GM12878 (cell line): ENCODE data around the gene SYNGR2. TPM values are rescaled to one million over a fixed set of nuclear protein-coding genes. Genes with fewer than 3 reads are reported as not detected.

Experiments
- ATAC-seq: fragments of 200-7000 bp; cut with Tn5 transposase; 3 replicates; pipeline ENCODE4 v1.9.1; 2020; ENCODE audit warnings: mild to moderate bottlenecking, moderate library complexity
- BruUV-seq: library from RNA; stranded (reverse); fragments of 400-500 nt; replicated peaks from 2 replicates; lab custom pipeline; 2021; lab: Mats Ljungman, UMichigan
- CTCF ChIA-PET: fragments of 300-600 bp; sonication (Branson Sonifier 250); formaldehyde crosslinking; extraction: SDS; loops from one replicate; lab custom pipeline; 2021; ENCODE audit warnings: inconsistent platforms; lab: Yijun Ruan, JAX
- POLR2A ChIA-PET: fragments of 350-600 bp; formaldehyde crosslinking; extraction: SDS; loops from one replicate; lab custom pipeline; 2021; ENCODE audit warnings: inconsistent platforms; lab: Charles Lee
- RAD21 ChIA-PET: fragments of 300-600 bp; sonication (Branson Sonifier 250); formaldehyde crosslinking; loops from one replicate; lab custom pipeline; 2023; ENCODE audit warnings: antibody characterized with exemption; ENCODE audit not compliant: unreplicated experiment; lab: Charles Lee
- SMC1A ChIA-PET: fragments of 300-600 bp; sonication (Branson Sonifier 250); formaldehyde crosslinking; loops from one replicate; lab custom pipeline; 2023; ENCODE audit not compliant: unreplicated experiment, uncharacterized antibody; lab: Charles Lee
- DNase-seq: peaks from one replicate; pipeline ENCODE4 v3.0.0-alpha.2; 2011; ENCODE audit warnings: low read depth, low spot score
- FAIRE-seq: peaks from 3 replicates; lab custom pipeline; 2011; peaks lifted over from hg19 to GRCh38; lab: Jason Lieb, UNC
- H2AFZ ChIP-seq: 2 replicates; pipeline ENCODE4 v1.6.0; 2011; ENCODE audit warnings: low read depth, low read length, control low read depth; ENCODE audit not compliant: control insufficient read depth
- H3K27ac ChIP-seq: 2 replicates; pipeline ENCODE4 v1.5.1; 2011; ENCODE audit warnings: control low read depth; ENCODE audit not compliant: control insufficient read depth, insufficient read depth
- H3K27me3 ChIP-seq, 2 experiments: replicated peaks in 1 of 2; 2 replicates each; pipeline versions ENCODE4 v1.6.0 to v1.6.1; 2011; ENCODE audit warnings: low read length in 1 of 2; ENCODE audit not compliant: control insufficient read depth in 2 of 2, insufficient read depth in 2 of 2
- H3K36me3 ChIP-seq, 2 experiments: 2 replicates each; pipeline ENCODE4 v1.5.1; 2011; ENCODE audit warnings: low read length in 1 of 2; ENCODE audit not compliant: control insufficient read depth in 2 of 2, insufficient read depth in 2 of 2
- H3K4me1 ChIP-seq: 2 replicates; pipeline ENCODE4 v1.6.1; 2011; ENCODE audit warnings: mild to moderate bottlenecking, low read length, moderate library complexity, mixed read lengths; ENCODE audit not compliant: control insufficient read depth, insufficient read depth
- H3K4me2 ChIP-seq: 2 replicates; pipeline ENCODE4 v1.6.0; 2011; ENCODE audit warnings: control low read depth; ENCODE audit not compliant: control insufficient read depth, insufficient read depth
- H3K4me3 ChIP-seq: fragments of 200-600 bp; sonication (generic); 2 replicates; pipeline ENCODE4 v1.5.1; 2016
- H3K79me2 ChIP-seq: 2 replicates; pipeline ENCODE4 v1.6.0; 2011; ENCODE audit warnings: low read length; ENCODE audit not compliant: control insufficient read depth, insufficient read depth
- H3K9ac ChIP-seq: 2 replicates; pipeline ENCODE4 v1.8.0; 2011; ENCODE audit warnings: low read length, control low read depth, mixed read lengths; ENCODE audit not compliant: control insufficient read depth, insufficient read depth
- H3K9me3 ChIP-seq: replicated peaks from 3 replicates; pipeline ENCODE4 v1.5.1; 2011; ENCODE audit warnings: mild to moderate bottlenecking, low read length; ENCODE audit not compliant: control insufficient read depth, insufficient read depth
- H4K20me1 ChIP-seq: 2 replicates; pipeline ENCODE4 v1.6.0; 2011; ENCODE audit not compliant: control insufficient read depth, insufficient read depth
- GABPA ChIP-seq: IDR thresholded peaks from 2 replicates; pipeline ENCODE4 v1.6.1; 2014; ENCODE audit warnings: antibody characterized with exemption, low read depth, mild to moderate bottlenecking, inconsistent platforms
- HDAC6 ChIP-seq: fragments of 200-600 bp; sonication (generic); IDR thresholded peaks from one replicate; pipeline ENCODE4 v1.8.0; 2017; ENCODE audit warnings: antibody characterized with exemption; ENCODE audit not compliant: unreplicated experiment
- KAT2A ChIP-seq: conservative IDR thresholded peaks from 2 replicates; pipeline ENCODE4 v1.6.1; 2011; ENCODE audit warnings: low read depth, low read length; ENCODE audit not compliant: control insufficient read depth
- MEF2A ChIP-seq: IDR thresholded peaks from 2 replicates; pipeline ENCODE4 v1.6.1; 2011; ENCODE audit warnings: low read depth, mild to moderate bottlenecking, low read length, moderate library complexity; ENCODE audit not compliant: insufficient read depth
- POU2F2 ChIP-seq: IDR thresholded peaks from 3 replicates; pipeline ENCODE4 v1.6.1; 2011; ENCODE audit warnings: low read depth, mild to moderate bottlenecking, low read length, borderline replicate concordance
- RELA ChIP-seq: fragments of 450-650 bp; IDR thresholded peaks from 2 replicates; pipeline ENCODE4 v1.8.0; 2014; ENCODE audit warnings: borderline replicate concordance; ENCODE audit not compliant: partially characterized antibody
- SMC3 ChIP-seq: IDR thresholded peaks from 2 replicates; pipeline ENCODE4 v1.6.1; 2011; ENCODE audit warnings: low read length, improper control_type of control experiment, borderline replicate concordance
- SRF ChIP-seq, 2 experiments: IDR thresholded peaks; 2 replicates each; pipeline ENCODE4 v1.6.1; 2011; ENCODE audit warnings: low read depth in 2 of 2, low read length in 2 of 2, mild to moderate bottlenecking in 1 of 2, moderate library complexity in 1 of 2
- SUZ12 ChIP-seq: fragments of 200-600 bp; sonication (generic); IDR thresholded peaks from one replicate; pipeline ENCODE4 v1.6.1; 2018; ENCODE audit warnings: antibody characterized with exemption, mild to moderate bottlenecking; ENCODE audit not compliant: unreplicated experiment
- YY1 ChIP-seq: IDR thresholded peaks from 2 replicates; pipeline ENCODE4 v1.6.1; 2011; ENCODE audit warnings: low read depth, mild to moderate bottlenecking, low read length
- ZSCAN29 ChIP-seq: fragments of 450-650 bp; IDR thresholded peaks from 2 replicates; pipeline ENCODE4 v1.6.1; 2017; ENCODE audit warnings: mild to moderate bottlenecking, moderate library complexity
- WGBS: methylation state at CpG from one replicate; pipeline ENCODE4 v1.1.6; 2016; ENCODE audit warnings: low lambda C conversion rate; ENCODE audit not compliant: insufficient replicate concordance, insufficient coverage; ENCODE audit errors: missing lambda C conversion rate; 5-methylcytosine and 5-hydroxymethylcytosine counted together
- in situ Hi-C: fragments of 300-500 bp; cut with MboI; formaldehyde crosslinking; loops from 9 replicates; pipeline ENCODE4 v1.14.3; 2018; ENCODE audit warnings: mixed read lengths
- intact Hi-C: fragments of 100-400 bp; cut with micrococcal nuclease; formaldehyde crosslinking; loops from one replicate; pipeline ENCODE4 v1.14.2; 2022; ENCODE audit not compliant: unreplicated experiment
- polyA plus RNA-seq, 11 experiments: library from polyadenylated mRNA; depleted of rRNA in 4 of 11; unstranded in 6 of 11; stranded (reverse) in 5 of 11; fragments of >200 nt; fragmentation: Nextera tagmentation in 4 of 11; fragmentation: Illumina TruSeq in 1 of 11; extraction: Ambion mirVana in 4 of 11; extraction: Trizol in 1 of 11; gene quantifications; 1 replicate in 1 of 11; 2 replicates in 10 of 11; pipeline versions ENCODE4 v1.2.1 to v1.2.3, GENCODE V29; 2011 to 2016; ENCODE audit warnings: inconsistent platforms in 2 of 11, missing spikeins in 2 of 11, low read depth in 1 of 11
- total RNA-seq, 4 experiments: library from RNA; depleted of rRNA in 3 of 4; stranded (reverse); fragments of >200 nt in 3 of 4; fragmentation: Illumina TruSeq in 1 of 4; extraction: Trizol in 1 of 4; gene quantifications; 2 replicates each; pipeline versions ENCODE4 v1.2.1 to v1.2.3, GENCODE V29; 2013 to 2021

SYNGR2 gene
- total and polyA plus RNA-seq, 10 of the 15 experiments (the other 5 are each of a cell fraction or from before 2014, with no cell fraction given): 4.4 to 529 (median 261) TPM

DNA sequence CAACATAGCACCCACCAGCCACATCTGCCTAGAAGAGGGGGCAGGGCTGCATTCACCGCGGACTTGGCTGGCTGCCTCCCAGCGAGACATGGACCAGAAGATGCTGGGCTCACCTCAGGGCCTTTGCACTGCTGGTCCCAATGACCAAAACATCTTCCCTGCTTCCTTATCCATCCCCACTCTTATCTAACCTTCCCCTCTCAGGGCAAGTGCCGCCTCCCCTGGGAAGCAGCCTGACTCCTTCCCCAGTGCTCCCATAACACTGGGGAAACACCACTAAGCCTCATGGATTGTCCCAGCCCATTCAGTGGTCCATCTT lies 45.5 kb upstream of the SYNGR2 start:
- WGBS: 98% methylated on average over 4 of the region's 4 CpGs
- RAD21 ChIA-PET: interaction anchor here (1.2 to 1.8 kb wide), 2 partner anchors 11 to 103 kb away, joined by 5 to 6 read pairs; no protein-coding TSS in a partner anchor
- H2AFZ ChIP-seq: no peak overlapping the region
- H3K9ac ChIP-seq: peak overlapping the region; percentile 27; the same call in 1 of the 2 replicates
- H3K27me3 ChIP-seq: no peaks in the 10 kb centered on the region
- H3K4me2 ChIP-seq: peak overlapping the region; percentile 93
- FAIRE-seq: peak; percentile 57
- ATAC-seq: no peak
- SMC1A ChIA-PET: interaction anchor here (0.6 to 1.2 kb wide), 2 partner anchors 54 to 648 kb away, joined by 3 read pairs; no protein-coding TSS in a partner anchor
- H3K27ac ChIP-seq: no peak overlapping the region
- no peaks in the 10 kb centered on the region for H4K20me1 ChIP-seq
- CTCF ChIA-PET: interaction anchor here (2.1 to 12.7 kb wide), 2 partner anchors 14 to 52 kb away, joined by 5 to 100 read pairs; no protein-coding TSS in a partner anchor
- H3K4me3 ChIP-seq: peak overlapping the region; percentile 70; the same call in 1 of the 2 replicates
- POLR2A ChIA-PET: interaction anchor here (0.6 kb wide), 1 partner anchor 84 kb away, joined by 7 read pairs; no protein-coding TSS in a partner anchor
- peaks cover 72% of the 10 kb centered on the region for H3K79me2 ChIP-seq
- intact Hi-C loops (no loop called here), in situ Hi-C loops (no loop called here)
- no peak for DNase-seq
- no TSS peak for BruUV-seq
- H3K4me1 ChIP-seq: peaks cover 61% of the 10 kb centered on the region
- H3K36me3 ChIP-seq: peaks cover 14 to 19% of the 10 kb centered on the region in 2 experiments
- H3K9me3 ChIP-seq: no peaks in the 10 kb centered on the region
- TF ChIP-seq YY1: no peak
- no peak for TF ChIP-seq GABPA
- TF ChIP-seq RELA: no peak
- TF ChIP-seq SRF (IDR thresholded peaks at IDR 0.05; ENCODE audit: low read depth in 2 of 2, low read length in 2 of 2): no peak
- no peak for TF ChIP-seq SUZ12
- TF ChIP-seq ZSCAN29: no peak
- TF ChIP-seq MEF2A: no peak
- TF ChIP-seq SMC3: no peak
- TF ChIP-seq POU2F2: no peak
- TF ChIP-seq KAT2A: no peak
- no peak for TF ChIP-seq HDAC6
